ENCODE results near the gene LETM1. TPM values are rescaled to one million over a fixed set of nuclear protein-coding genes. Genes with fewer than 3 reads are reported as not detected.

Gene LETM1
- total and polyA plus RNA-seq, 2 donors (not counting 3 experiments of a cell fraction or from before 2014, with no cell fraction given), result 25.6 to 62.5 TPM

DNA sequence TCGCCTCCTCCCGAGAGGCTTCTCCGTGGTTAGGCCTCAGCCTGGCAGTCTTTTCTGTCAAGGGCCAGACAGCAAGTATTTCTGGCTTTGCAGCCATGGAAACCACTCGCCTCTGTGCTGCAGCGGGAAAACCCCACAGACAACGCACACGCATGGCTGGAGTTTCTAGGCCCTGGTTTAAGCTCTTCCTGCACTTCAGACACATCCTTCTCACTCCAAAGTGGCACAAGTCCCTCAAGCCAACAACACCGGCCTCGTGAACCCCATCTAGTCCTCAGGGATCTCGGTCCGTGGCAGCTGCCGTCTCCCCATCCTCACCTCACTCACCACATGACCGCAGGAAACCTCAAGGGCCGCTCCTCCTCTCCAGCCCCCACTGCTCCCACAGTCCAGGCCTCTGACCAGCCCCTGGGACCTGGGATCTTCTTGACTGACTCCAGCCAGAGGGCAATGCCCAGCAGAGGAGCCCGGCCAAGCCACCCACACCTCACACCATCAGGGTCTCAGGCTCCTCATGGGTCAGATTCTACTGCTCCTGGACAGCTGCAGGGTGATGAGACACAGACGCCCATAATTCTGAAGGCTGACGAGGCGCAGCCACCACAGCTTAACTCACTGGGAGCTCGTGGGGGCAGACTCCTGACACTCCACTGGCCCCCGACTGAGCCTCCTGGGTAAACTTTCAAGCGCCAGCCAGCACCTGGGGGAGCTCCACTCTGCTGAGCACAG is 21.7 kb downstream of the LETM1 start:
- FAIRE-seq (no peak), DNase-seq (ENCODE audit: low read depth, low spot score) (no peak)
- Histone ChIP-seq H3K4me1 (ENCODE audit: control insufficient read depth, extremely low read depth, insufficient read depth, low read length) (no peaks in the 10 kb centered on the region), H3K36me3 (ENCODE audit: control insufficient read depth in 2 of 2, extremely low read depth in 1 of 2, insufficient read depth in 2 of 2, low read length in 2 of 2) (peaks cover 14 to 60% of the 10 kb centered on the region in 2 experiments), H3K9ac (replicated peaks; ENCODE audit: extremely low read depth, insufficient read depth, low read length) (no peak overlapping the region), H3K27me3 (ENCODE audit: control insufficient read depth in 2 of 2, insufficient read depth in 2 of 2, low read length in 2 of 2) (no peaks in the 10 kb centered on the region), H3K4me3 (replicated peaks in 1 of 3; ENCODE audit: insufficient read depth in 1 of 3, low read depth in 1 of 3, low read length in 3 of 3) (no peak overlapping the region), H3K4me2 (ENCODE audit: insufficient read depth, low read length) (no peak overlapping the region), H3K9me1 (replicated peaks; ENCODE audit: control insufficient read depth, extremely low read depth, insufficient read depth, low read length) (no peaks in the 10 kb centered on the region), H3K9me3 (replicated peaks; ENCODE audit: control insufficient read depth, insufficient read depth, low read length) (no peaks in the 10 kb centered on the region), H2AFZ (ENCODE audit: low read depth, low read length) (no peak overlapping the region), H3K79me2 (ENCODE audit: control insufficient read depth, insufficient read depth, low read length) (peaks cover 4% of the 10 kb centered on the region), H3K27ac (ENCODE audit: insufficient read depth, low read depth, low read length) (no peak overlapping the region), H4K20me1 (replicated peaks; ENCODE audit: control insufficient read depth, extremely low read depth, insufficient read depth, low read length) (no peaks in the 10 kb centered on the region)
- POLR2A ChIA-PET, result no interaction called here
- CTCF ChIA-PET, result interaction anchor here (1.1 kb wide), 1 partner anchor 77 kb away, joined by 5 read pairs; no protein-coding TSS in a partner anchor
- TF ChIP-seq EZH2 (IDR thresholded peaks at IDR 0.05; ENCODE audit: borderline replicate concordance, low read depth, low read length, severe bottlenecking) (no peak), FOS (IDR thresholded peaks at IDR 0.05; ENCODE audit: borderline replicate concordance, insufficient read depth, low read length) (no peak), POLR2AphosphoS5 (IDR thresholded peaks at IDR 0.05; ENCODE audit: insufficient read depth, low read depth, low read length) (no peak), POLR2A (IDR thresholded peaks at IDR 0.05; ENCODE audit: low read depth, low read length) (no peak), MYC (IDR thresholded peaks at IDR 0.05; ENCODE audit: low read depth, low read length) (no peak), JUN (IDR thresholded peaks at IDR 0.05; ENCODE audit: borderline replicate concordance, insufficient read depth, insufficient read length, low read depth) (no peak), MAX (IDR thresholded peaks at IDR 0.05; ENCODE audit: insufficient read depth, insufficient read length) (no peak), GATA2 (IDR thresholded peaks at IDR 0.05; ENCODE audit: insufficient read depth, insufficient read length, low read depth, low read length) (no peak)
- TF ChIP-seq, protein P1, sequence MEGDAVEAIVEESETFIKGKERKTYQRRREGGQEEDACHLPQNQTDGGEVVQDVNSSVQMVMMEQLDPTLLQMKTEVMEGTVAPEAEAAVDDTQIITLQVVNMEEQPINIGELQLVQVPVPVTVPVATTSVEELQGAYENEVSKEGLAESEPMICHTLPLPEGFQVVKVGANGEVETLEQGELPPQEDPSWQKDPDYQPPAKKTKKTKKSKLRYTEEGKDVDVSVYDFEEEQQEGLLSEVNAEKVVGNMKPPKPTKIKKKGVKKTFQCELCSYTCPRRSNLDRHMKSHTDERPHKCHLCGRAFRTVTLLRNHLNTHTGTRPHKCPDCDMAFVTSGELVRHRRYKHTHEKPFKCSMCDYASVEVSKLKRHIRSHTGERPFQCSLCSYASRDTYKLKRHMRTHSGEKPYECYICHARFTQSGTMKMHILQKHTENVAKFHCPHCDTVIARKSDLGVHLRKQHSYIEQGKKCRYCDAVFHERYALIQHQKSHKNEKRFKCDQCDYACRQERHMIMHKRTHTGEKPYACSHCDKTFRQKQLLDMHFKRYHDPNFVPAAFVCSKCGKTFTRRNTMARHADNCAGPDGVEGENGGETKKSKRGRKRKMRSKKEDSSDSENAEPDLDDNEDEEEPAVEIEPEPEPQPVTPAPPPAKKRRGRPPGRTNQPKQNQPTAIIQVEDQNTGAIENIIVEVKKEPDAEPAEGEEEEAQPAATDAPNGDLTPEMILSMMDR (IDR thresholded peaks at IDR 0.05; ENCODE audit: extremely low read depth in 1 of 2, insufficient read depth in 1 of 2, low read depth in 1 of 2, low read length in 2 of 2), result no peak
- no TSS peak for BruUV-seq (replicated peaks)
- dilution Hi-C loops (cut with MboI; ENCODE audit: extremely low pct_ligation_motif_present, low sequenced_read_pairs) (no loop called here), intact Hi-C loops (cut with micrococcal nuclease) (no loop called here)

Data from endothelial cell of umbilical vein (primary cell).